OCI-M1 (cell line): ENCODE measurements around the gene NR0B1.

Source experiments
- DNase-seq: peaks from one replicate; lab custom pipeline; 2025; lab: John Stamatoyannopoulos, UW

The NR0B1 gene, protein sequence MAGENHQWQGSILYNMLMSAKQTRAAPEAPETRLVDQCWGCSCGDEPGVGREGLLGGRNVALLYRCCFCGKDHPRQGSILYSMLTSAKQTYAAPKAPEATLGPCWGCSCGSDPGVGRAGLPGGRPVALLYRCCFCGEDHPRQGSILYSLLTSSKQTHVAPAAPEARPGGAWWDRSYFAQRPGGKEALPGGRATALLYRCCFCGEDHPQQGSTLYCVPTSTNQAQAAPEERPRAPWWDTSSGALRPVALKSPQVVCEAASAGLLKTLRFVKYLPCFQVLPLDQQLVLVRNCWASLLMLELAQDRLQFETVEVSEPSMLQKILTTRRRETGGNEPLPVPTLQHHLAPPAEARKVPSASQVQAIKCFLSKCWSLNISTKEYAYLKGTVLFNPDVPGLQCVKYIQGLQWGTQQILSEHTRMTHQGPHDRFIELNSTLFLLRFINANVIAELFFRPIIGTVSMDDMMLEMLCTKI

GRCh38 chrX:30309139-30309571 lies at the start of gene NR0B1:
Gene NR0B1 (minus strand): TSS chrX:30309390. CDS start chrX:30309363, 27 bp downstream.
- no peak for DNase-seq

DNA sequence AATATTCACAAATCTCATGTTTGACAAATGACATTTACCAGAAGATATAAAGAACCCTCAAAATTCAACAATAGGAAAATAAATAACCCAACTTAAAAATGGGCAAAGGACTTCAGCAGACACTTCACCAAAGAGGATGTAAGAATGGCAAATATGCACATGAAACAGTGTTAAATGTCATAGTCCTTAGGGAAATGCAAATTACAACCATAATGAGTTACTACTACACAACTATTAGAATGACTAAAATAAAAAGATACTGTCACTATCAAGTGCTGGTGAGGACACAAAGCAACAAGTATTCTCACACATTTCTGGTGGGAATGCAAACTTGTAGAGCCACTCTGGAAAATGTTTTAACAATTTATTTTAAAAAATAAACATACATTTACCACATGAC lies 40.8 kb upstream of the NR0B1 start:
- no peak for DNase-seq

DNA sequence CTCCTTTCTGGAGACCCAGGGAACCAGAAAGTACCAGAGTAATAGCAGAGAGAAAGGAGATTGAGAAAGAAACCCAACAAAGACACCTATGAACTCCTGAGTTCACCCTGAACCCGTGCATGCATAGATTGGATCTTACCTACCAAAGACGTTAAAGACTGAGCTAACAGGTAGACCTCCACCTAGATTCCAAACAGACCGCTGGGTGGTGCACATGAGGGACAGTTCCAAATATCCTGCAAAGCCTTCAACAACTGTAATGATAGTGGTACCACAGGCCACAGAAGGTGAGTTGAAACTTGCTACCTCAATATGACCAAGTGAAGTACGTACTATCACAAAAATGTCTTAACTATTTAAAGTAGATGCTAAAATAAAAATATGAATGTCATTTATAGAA lies 34.0 kb upstream of the NR0B1 start:
- DNase-seq = no peak

DNA sequence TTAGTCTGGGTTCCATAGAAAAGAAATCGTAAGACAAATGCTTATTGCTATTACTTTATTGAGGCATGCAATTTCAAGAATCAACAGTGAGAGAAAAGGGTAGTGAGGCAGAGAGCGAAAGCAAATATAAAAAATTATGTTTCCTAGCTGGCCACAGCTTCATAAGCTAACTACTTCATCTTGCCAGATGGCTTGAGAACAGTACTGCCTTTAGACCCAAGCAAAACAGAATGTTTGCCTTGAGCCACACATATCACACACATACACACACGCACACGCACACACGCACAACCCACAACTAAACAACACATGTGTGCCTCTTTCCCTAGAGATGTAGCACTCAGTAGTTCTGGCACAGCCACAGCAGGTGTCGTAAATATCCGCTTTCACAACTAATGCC lies 31.6 kb upstream of the NR0B1 start:
- DNase-seq = no peak

DNA sequence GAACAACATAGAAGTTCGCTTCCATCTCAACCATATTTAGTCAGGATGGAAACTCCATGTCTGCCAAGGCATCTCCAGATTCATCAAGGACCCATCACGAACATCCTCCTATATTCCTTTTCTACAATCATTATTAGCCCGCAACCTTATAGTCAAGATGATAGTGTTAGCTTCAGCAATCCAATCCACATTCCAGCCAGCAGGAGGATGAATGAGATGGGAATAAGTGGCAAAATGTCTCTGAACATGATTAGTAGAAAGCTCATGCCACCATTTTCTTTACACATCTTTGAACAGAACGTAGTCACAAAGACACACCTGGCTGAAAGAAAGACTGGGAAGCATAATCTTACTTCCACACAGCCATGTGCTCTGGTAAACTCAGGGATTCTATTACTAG lies 18.6 kb upstream of the NR0B1 start:
- DNase-seq = no peak

- no peak for DNase-seq
These were observed 8.1 kb upstream of the NR0B1 start for GRCh38 chrX:30317308-30317707.

GRCh38 chrX:30313322-30313721 lies 4.1 kb upstream of the NR0B1 start:
- DNase-seq = no peak

DNA sequence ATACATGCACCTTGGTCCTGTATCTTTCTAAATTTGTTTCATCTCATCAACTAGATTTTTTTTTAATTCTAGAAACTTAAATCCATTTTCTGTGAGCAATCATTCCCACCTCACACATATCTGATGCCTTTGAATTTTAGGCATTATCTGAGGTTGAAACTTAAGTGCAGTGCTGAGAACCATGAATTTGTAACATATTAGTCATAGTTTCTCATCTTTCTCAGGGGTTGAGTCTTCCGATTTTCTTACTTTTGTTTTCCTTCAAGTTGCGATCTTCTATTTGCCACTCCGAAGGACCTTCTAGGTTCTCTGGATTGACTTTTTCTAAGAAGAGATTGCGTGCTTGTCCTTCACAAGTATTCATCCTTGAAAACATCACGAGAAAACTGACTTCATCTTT lies 3.7 kb upstream of the NR0B1 start:
- DNase-seq = no peak

GRCh38 chrX:30310429-30311206 lies 1.4 kb upstream of the NR0B1 start:
- no peak for DNase-seq

- no peak for DNase-seq
These were observed 689 bp downstream of the NR0B1 start for GRCh38 chrX:30308263-30309138.

GRCh38 chrX:30307466-30307865 lies 1.7 kb downstream of the NR0B1 start:
- no peak for DNase-seq

GRCh38 chrX:30304866-30305265 lies 4.3 kb downstream of the NR0B1 start:
- no peak for DNase-seq

DNA sequence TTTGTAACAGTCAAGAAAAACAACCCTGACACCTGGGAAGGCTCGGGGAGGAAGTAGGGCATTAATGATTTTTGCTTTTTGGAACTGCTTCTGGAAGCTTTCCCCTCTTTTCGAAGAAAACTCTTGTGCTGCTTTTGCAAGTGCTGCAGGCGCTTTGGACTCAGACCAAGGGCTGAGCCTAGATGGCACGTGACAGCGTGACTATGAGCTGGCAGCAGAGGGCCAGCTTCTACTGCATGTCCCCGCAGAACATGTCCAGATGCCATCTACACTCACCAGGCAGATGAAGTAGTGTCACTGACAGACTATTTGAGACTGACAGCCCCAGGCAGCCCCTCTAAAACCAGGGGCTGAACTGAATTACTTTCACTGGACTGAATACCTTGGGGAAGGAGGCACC lies 6.2 kb downstream of the NR0B1 start:
- DNase-seq = peak; percentile 3

GRCh38 chrX:30301963-30302362 lies 7.2 kb downstream of the NR0B1 start:
- no peak for DNase-seq

DNA sequence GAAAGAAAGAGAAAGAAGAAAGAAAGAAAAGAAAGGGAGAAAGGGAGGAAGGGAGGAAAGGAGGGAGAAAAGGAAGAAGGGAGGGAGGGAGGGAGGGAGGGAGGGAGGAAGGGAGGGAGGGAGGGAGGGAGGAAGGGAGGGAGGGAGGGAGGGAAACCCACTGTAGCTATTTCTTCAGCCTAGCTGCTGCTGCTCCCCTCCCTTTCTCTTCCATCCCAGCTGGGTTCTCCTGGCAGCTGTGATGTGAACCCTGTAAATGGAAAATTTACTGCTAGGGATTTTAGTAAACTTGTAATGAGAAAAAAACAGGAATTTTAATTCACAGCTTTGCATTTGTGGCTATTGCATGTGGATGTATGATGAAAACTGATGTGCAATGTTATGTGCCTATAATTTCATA lies 8.0 kb downstream of the NR0B1 start:
- DNase-seq = no peak

DNA sequence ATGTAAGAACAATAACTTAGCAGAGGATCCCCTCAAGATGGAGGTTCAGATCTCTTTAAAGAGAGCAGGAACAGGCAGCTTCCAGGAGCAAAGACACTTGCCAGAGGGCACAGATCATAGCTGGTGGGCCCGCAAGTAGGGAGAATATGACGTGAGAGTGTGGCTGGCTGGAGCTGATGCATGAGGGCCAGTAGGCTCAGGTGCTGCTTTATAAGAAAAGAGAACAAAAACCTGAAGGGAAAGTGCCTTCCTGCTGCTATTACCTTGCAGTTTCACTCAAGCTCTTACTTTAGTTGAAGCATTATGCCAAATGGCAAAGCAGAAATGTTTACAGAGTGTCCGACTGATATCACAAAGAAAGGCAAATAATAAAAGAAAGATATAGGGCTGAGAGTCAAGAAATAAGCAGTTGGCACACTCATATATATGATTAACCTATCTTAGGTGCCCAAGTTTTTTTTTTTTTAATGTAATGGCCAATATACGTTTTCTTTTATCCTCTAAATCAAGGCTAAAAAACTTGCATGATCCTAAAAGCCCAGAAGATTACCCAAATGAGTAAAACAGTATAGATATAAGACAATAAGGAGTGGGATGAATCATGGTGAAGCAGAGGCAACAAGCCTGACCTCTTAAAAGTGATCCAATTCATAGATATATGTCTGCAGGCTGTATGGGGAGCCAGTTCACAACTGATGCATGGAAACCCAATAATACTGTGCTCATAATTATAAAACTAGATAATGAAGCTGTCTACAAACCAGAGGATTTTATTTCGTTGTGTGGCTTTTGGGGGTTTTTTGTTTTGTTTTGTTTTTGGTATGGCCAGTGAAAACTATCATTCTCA lies 12.6 kb downstream of the NR0B1 start:
- no peak for DNase-seq

GRCh38 chrX:30283456-30284200 lies 25.6 kb downstream of the NR0B1 start:
- peak; percentile 75 for DNase-seq

DNA sequence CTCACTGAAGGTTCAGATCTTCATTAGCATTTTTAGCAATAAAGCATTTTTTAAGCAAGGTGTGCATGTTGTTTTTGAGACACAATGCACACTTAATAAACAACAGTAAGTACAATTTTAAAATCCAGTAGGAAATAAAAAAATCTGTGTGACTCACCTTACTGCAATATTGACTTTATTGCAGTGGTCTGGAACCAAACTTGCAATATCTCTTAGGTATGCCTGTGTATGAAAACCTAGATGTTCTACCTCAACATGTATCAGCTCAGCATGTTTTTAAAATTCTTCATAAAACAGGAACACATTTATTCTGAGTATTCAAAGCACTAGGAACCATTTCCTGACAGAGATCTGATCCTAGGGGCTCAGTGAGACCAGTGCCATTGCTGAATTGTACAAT lies 26.7 kb downstream of the NR0B1 start:
- no peak for DNase-seq

- DNase-seq = no peak
These were observed 28.8 kb downstream of the NR0B1 start for GRCh38 chrX:30280428-30280827.

GRCh38 chrX:30278365-30278764 lies 30.8 kb downstream of the NR0B1 start:
- no peak for DNase-seq

- peak; percentile 44 for DNase-seq
These were observed 33.7 kb downstream of the NR0B1 start for GRCh38 chrX:30275498-30275897.
